ENCODE measurements around the gene ENO2. TPM values are rescaled to one million over a fixed set of nuclear protein-coding genes. Genes with fewer than 3 reads are reported as not detected.
A peak's percentile ranks its signal among the peaks of the same experiment; 100 is the strongest.

ENO2 gene
- polyA plus RNA-seq, 1 of the 3 experiments (the other 2 are of a cell fraction), result 50.6 TPM

DNA sequence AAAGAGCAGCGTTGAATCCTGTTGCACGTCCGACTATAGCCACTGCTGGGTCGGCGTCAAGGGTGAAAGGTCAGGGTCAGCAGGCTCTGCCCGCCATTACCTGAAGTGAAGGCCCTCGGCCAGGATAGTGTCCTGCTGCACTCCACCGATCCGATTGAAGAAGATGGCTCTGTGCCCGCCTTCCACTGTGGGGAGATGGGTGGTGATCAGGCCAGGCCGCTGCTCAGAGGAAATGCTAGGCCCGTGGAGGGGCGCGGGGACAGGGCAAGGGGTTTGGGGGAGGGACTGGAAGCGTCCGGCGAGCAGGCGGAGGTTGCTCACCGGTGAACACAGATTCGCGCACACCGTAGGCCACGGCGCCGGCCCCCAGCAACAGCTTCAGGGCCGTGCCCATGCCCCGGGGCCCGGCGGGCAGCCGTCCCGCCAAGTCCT, 55.7 kb downstream of the ENO2 start:
- ChIA-PET CTCF (interaction anchor here (1.5 to 2.6 kb wide), 4 partner anchors 9 to 175 kb away, joined by 3 to 17 read pairs (median 6); no protein-coding TSS in a partner anchor), POLR2A (interaction anchor here (2.0 kb wide), 1 partner anchor 26 kb away, joined by 13 read pairs; the partner anchor contains the start of genes C12orf57 and RNU7-1)
- Histone ChIP-seq H3K4me3 (ENCODE audit: low read depth in 2 of 2, low read length in 1 of 2) (peak overlapping the region; percentile 82 to 97), H3K79me2 (ENCODE audit: insufficient read depth) (peaks cover 59% of the 10 kb centered on the region), H3K27ac (ENCODE audit: low read depth in 2 of 2, low read length in 1 of 2) (peak overlapping the region; percentile 84 to 86), H3K4me1 (ENCODE audit: control insufficient read depth in 1 of 2, insufficient read depth in 2 of 2, low read depth in 1 of 2, low read length in 1 of 2) (peaks cover 10 to 16% of the 10 kb centered on the region in 2 experiments; a peak in 3 of 4 replicates), H2AFZ (ENCODE audit: low read depth) (no peak overlapping the region), H3K27me3 (ENCODE audit: insufficient read depth) (no peaks in the 10 kb centered on the region), H3K4me2 (peak overlapping the region; percentile 91), H3F3A (replicated peaks; ENCODE audit: insufficient read depth) (peaks cover 19% of the 10 kb centered on the region), H3K9me2 (no peaks in the 10 kb centered on the region), H3K36me3 (replicated peaks in 1 of 2; ENCODE audit: control insufficient read depth in 1 of 2, insufficient read depth in 2 of 2, low read length in 1 of 2) (peaks cover 44 to 53% of the 10 kb centered on the region in 2 experiments), H3K9me3 (no peaks in the 10 kb centered on the region), H3K9ac (peak overlapping the region; percentile 88), H4K20me1 (ENCODE audit: insufficient read depth) (no peaks in the 10 kb centered on the region)
- no peak for DNase-seq
- WGBS (ENCODE audit: low lambda C conversion rate), result under 1% methylated on average over 23 of the region's 31 CpGs
- TF ChIP-seq MEF2A (IDR thresholded peaks at IDR 0.05; ENCODE audit: borderline replicate concordance, low read depth) (no peak), FOXJ3 (CRISPR knock-in tag; IDR thresholded peaks at IDR 0.05) (no peak), EP300 (IDR thresholded peaks at IDR 0.05; ENCODE audit: borderline replicate concordance in 1 of 2, low read depth in 1 of 2, low read length in 1 of 2) (no peak), NRF1 (IDR thresholded peaks at IDR 0.05; ENCODE audit: low read depth, low read length) (no peak), POLR2AphosphoS5 (IDR thresholded peaks at IDR 0.05; ENCODE audit: low read depth, low read length) (no peak), EZH2phosphoT487 (IDR thresholded peaks at IDR 0.05; ENCODE audit: borderline replicate concordance, low read depth) (no peak), SIN3A (IDR thresholded peaks at IDR 0.05; ENCODE audit: borderline replicate concordance, low read depth, low read length) (no peak), YY1 (IDR thresholded peaks at IDR 0.05; ENCODE audit: low read depth) (no peak), FOSL2 (IDR thresholded peaks at IDR 0.05; ENCODE audit: borderline replicate concordance, low read depth) (no peak), MXI1 (IDR thresholded peaks at IDR 0.05; ENCODE audit: low read depth, low read length) (no peak), CHD2 (IDR thresholded peaks at IDR 0.05; ENCODE audit: low read length, partially characterized antibody) (no peak), RFX5 (IDR thresholded peaks at IDR 0.05; ENCODE audit: low read length) (no peak), TEAD4 (IDR thresholded peaks at IDR 0.05; ENCODE audit: borderline replicate concordance, insufficient read depth) (no peak)
- TF ChIP-seq, protein P1, sequence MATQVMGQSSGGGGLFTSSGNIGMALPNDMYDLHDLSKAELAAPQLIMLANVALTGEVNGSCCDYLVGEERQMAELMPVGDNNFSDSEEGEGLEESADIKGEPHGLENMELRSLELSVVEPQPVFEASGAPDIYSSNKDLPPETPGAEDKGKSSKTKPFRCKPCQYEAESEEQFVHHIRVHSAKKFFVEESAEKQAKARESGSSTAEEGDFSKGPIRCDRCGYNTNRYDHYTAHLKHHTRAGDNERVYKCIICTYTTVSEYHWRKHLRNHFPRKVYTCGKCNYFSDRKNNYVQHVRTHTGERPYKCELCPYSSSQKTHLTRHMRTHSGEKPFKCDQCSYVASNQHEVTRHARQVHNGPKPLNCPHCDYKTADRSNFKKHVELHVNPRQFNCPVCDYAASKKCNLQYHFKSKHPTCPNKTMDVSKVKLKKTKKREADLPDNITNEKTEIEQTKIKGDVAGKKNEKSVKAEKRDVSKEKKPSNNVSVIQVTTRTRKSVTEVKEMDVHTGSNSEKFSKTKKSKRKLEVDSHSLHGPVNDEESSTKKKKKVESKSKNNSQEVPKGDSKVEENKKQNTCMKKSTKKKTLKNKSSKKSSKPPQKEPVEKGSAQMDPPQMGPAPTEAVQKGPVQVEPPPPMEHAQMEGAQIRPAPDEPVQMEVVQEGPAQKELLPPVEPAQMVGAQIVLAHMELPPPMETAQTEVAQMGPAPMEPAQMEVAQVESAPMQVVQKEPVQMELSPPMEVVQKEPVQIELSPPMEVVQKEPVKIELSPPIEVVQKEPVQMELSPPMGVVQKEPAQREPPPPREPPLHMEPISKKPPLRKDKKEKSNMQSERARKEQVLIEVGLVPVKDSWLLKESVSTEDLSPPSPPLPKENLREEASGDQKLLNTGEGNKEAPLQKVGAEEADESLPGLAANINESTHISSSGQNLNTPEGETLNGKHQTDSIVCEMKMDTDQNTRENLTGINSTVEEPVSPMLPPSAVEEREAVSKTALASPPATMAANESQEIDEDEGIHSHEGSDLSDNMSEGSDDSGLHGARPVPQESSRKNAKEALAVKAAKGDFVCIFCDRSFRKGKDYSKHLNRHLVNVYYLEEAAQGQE (IDR thresholded peaks at IDR 0.05; ENCODE audit: low read depth, low read length), result no peak
- TF ChIP-seq, protein P2, sequence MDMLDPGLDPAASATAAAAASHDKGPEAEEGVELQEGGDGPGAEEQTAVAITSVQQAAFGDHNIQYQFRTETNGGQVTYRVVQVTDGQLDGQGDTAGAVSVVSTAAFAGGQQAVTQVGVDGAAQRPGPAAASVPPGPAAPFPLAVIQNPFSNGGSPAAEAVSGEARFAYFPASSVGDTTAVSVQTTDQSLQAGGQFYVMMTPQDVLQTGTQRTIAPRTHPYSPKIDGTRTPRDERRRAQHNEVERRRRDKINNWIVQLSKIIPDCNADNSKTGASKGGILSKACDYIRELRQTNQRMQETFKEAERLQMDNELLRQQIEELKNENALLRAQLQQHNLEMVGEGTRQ (IDR thresholded peaks at IDR 0.05; ENCODE audit: borderline replicate concordance, low read depth, low read length), result no peak
- TF ChIP-seq, protein P3, sequence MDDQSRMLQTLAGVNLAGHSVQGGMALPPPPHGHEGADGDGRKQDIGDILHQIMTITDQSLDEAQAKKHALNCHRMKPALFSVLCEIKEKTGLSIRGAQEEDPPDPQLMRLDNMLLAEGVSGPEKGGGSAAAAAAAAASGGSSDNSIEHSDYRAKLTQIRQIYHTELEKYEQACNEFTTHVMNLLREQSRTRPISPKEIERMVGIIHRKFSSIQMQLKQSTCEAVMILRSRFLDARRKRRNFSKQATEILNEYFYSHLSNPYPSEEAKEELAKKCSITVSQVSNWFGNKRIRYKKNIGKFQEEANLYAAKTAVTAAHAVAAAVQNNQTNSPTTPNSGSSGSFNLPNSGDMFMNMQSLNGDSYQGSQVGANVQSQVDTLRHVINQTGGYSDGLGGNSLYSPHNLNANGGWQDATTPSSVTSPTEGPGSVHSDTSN (IDR thresholded peaks at IDR 0.05), result no peak

Small RNA genes within 50 kb of the gene (small RNA-seq; reads per million reads assigned to genes)
- 0.40 to 54.3 (median 19.3) reads per million in 7 experiments for gene MIR141
- 0.92 to 114 (median 6.8) reads per million in 7 experiments for gene MIR200C
- 0 reads per million in 7 experiments for gene RNU7-1
- gene SCARNA12, result 0 to 7.4 (median 2.3) reads per million in 7 experiments

Other genes with a start within 250 kb of the ENO2 start
- 64.9 and 80.4 TPM in 2 replicates for gene ZNF384, start 225.2 kb upstream of the ENO2 start, polyA plus RNA-seq (2012; rRNA removed)
- gene PIANP, start 213.8 kb upstream of the ENO2 start, polyA plus RNA-seq (2012; rRNA removed), result 5.9 and 9.9 TPM in 2 replicates
- 191 and 231 TPM in 2 replicates for gene COPS7A, start 190.5 kb upstream of the ENO2 start, polyA plus RNA-seq (2012; rRNA removed)
- gene MLF2, start 161.4 kb upstream of the ENO2 start, polyA plus RNA-seq (2012; rRNA removed), result 535 and 624 TPM in 2 replicates
- gene PTMS, start 148.2 kb upstream of the ENO2 start, polyA plus RNA-seq (2012; rRNA removed), result 391 and 661 TPM in 2 replicates
- gene LAG3, start 142.1 kb upstream of the ENO2 start, polyA plus RNA-seq (2012; rRNA removed), result 0.72 and 1.1 TPM in 2 replicates
- gene CD4, start 125.1 kb upstream of the ENO2 start, polyA plus RNA-seq (2012; rRNA removed), result 0.02 TPM in 1 of 2 replicates, not detected in the other
- 16.4 and 18.6 TPM in 2 replicates for gene GPR162, start 92.8 kb upstream of the ENO2 start, polyA plus RNA-seq (2012; rRNA removed)
- gene P3H3, start 86.2 kb upstream of the ENO2 start, polyA plus RNA-seq (2012; rRNA removed), result 49.5 and 74.6 TPM in 2 replicates
- gene GNB3, start 73.7 kb upstream of the ENO2 start, polyA plus RNA-seq (2012; rRNA removed), result 12.9 and 13.8 TPM in 2 replicates
- 33.0 and 34.0 TPM in 2 replicates for gene CDCA3, start 63.3 kb upstream of the ENO2 start, polyA plus RNA-seq (2012; rRNA removed)
- 97.2 and 100 TPM in 2 replicates for gene USP5, start 62.4 kb upstream of the ENO2 start, polyA plus RNA-seq (2012; rRNA removed)
- gene TPI1, start 47.0 kb upstream of the ENO2 start, polyA plus RNA-seq (2012; rRNA removed), result 1,175 and 1,316 TPM in 2 replicates
- 16.9 and 19.6 TPM in 2 replicates for gene SPSB2, start 41.3 kb upstream of the ENO2 start, polyA plus RNA-seq (2012; rRNA removed)
- gene LRRC23, start 9.8 kb upstream of the ENO2 start, polyA plus RNA-seq (2012; rRNA removed), result 11.9 TPM in 2 replicates
- gene ATN1, start 13.4 kb downstream of the ENO2 start, polyA plus RNA-seq (2012; rRNA removed), result 18.5 and 29.3 TPM in 2 replicates
- gene RNU7-1, start 29.2 kb downstream of the ENO2 start, polyA plus RNA-seq (2012; rRNA removed), result not detected in 2 replicates
- 560 and 659 TPM in 2 replicates for gene C12orf57, start 29.4 kb downstream of the ENO2 start, polyA plus RNA-seq (2012; rRNA removed)
- gene PTPN6, start 36.8 kb downstream of the ENO2 start, polyA plus RNA-seq (2012; rRNA removed), result 0.12 and 0.18 TPM in 2 replicates
- 386 and 447 TPM in 2 replicates for gene PHB2, start 56.1 kb downstream of the ENO2 start, polyA plus RNA-seq (2012; rRNA removed)
- gene EMG1, start 56.3 kb downstream of the ENO2 start, polyA plus RNA-seq (2012; rRNA removed), result 77.4 and 82.8 TPM in 2 replicates
- 23.8 and 29.2 TPM in 2 replicates for gene LPCAT3, start 103.9 kb downstream of the ENO2 start, polyA plus RNA-seq (2012; rRNA removed)
- 14.5 and 19.3 TPM in 2 replicates for gene C1S, start 146.1 kb downstream of the ENO2 start, polyA plus RNA-seq (2012; rRNA removed)
- gene C1R, start 177.9 kb downstream of the ENO2 start, polyA plus RNA-seq (2012; rRNA removed), result 18.7 and 20.1 TPM in 2 replicates
- gene C1RL, start 194.6 kb downstream of the ENO2 start, polyA plus RNA-seq (2012; rRNA removed), result 8.3 and 9.5 TPM in 2 replicates
- gene RBP5, start 214.3 kb downstream of the ENO2 start, polyA plus RNA-seq (2012; rRNA removed), result 0.06 and 0.12 TPM in 2 replicates
- gene CLSTN3, start 215.8 kb downstream of the ENO2 start, polyA plus RNA-seq (2012; rRNA removed), result 12.7 and 12.9 TPM in 2 replicates

All from SK-N-SH (cell line).